HG03025 (cell line): ENCODE data around the gene PAX7.

Source experiments
- ATAC-seq: cut with Tn5 transposase; IDR thresholded peaks from one replicate; pipeline ENCODE4 v1.9.1; 2021; ENCODE audit warnings: mild to moderate bottlenecking, moderate library complexity; ENCODE audit not compliant: unreplicated experiment, low FRiP score

Gene PAX7

DNA sequence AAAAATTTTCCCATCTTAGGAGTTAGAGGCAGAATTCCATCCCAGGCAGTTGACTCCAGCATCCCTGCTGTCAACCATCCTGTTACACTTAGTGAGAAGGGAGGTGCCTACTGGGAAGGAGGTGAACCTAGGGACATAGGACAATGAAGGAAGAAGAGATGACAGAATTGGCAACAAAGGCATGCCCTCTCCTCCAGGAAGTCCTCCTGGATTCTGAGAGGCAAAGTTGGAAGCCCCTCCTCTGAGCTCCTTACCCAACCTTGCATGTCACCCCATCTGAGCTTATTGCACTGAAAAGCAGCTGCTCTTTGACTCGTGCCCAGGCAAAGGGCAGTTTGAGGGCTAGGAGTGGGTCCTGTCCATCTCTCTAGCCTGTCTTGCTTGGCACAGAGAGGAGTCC, 66.9 kb downstream of the PAX7 start:
- no peak for ATAC-seq

DNA sequence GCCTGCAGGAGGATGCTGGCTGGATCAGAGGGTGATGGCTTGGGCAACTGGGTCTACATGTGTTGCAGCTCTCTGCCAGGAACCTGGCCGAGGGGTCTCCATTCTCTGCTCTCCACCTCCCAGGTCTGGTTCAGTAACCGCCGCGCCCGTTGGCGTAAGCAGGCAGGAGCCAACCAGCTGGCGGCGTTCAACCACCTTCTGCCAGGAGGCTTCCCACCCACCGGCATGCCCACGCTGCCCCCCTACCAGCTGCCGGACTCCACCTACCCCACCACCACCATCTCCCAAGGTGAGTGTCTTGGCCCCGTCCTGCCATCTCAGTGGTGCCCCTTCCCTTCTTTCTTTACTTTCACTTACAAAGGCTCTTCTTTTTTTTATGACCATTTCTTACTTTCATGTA, 69.9 kb downstream of the PAX7 start:
- no peak for ATAC-seq

DNA sequence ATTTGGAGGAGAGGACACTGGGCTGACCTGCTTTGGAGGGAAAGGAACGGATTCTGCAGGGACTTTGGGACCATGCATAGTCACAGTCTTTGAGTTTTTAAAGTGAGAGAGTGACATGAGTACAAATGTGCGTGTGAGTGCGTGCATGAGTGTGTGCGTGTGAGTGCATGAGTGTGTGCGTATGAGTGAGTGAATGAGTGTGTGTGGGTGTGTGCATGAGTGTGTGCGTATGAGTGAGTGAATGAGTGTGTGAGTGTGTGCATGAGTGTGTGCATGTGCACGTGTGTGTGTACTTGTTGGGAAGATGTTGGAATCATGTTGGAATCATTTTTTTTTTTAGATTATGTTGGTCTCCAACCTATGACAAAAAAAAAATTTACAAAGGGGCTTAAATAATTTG, 70.5 kb downstream of the PAX7 start:
- no peak for ATAC-seq

DNA sequence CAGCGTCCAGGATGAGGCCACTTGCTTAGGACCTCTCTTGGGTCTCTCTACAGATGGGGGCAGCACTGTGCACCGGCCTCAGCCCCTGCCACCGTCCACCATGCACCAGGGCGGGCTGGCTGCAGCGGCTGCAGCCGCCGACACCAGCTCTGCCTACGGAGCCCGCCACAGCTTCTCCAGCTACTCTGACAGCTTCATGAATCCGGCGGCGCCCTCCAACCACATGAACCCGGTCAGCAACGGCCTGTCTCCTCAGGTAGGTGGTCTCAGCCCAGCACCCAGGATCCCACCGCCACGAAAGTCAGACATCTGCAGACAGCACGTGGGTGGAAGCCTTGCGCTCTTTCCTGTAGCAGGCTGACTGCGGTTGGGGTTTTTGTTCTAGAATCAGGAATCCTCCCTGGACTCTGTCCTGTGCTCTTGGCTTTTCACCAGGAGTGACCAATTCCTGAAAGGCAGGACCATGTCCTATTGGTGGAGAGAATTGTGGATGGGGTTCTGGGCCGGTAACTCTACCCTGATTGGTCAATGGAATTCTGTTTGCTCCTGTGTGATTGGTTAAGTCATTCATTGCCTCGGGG, 72.5 kb downstream of the PAX7 start:
- no peak for ATAC-seq

DNA sequence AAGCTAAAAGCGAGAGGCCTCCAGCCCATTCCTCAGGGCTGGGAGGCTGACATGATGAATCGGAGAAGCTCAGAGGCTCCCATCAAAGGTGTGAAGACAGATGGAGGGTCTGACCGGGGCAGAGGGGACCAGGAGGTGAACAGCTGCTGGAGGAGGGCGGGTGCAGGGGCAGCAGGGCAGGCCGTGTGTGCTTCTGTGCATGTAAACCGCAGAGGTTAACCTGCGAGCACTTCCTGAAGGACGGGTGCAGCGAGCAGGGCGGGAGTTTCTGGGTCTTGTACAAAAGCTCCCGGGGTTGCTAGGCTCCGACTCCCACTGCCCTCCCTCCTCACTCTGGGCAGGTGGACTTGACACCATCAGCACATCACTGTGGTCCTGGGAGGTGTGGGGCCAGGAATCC, 75.2 kb downstream of the PAX7 start:
- ATAC-seq = no peak

DNA sequence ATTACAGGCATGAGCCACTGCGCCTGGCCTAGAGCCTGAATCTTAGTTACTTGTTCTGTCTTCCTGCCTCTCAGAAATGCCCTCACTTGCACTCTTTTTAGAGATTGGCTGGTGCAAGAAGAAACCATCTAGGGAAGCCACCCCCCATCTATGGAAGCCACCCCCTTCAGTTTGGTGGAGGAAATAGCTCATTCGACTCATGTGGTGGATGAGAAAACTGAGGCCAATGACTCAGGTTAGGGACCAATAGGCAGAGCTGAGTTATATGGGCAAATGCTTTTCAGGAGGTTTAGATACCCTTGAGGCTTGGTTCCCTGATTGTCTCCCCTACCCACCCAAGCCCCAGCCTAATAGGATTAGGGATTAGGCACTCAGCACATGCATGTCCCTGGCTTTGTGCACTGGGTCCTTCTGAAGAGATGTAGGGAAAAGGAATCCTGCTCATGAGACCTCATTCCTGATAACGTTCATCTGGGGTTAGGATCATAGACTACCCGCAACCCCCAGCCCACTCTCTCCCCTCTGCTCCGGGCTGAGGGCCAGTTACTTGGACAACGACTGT, 77.1 kb downstream of the PAX7 start:
- ATAC-seq = no peak

DNA sequence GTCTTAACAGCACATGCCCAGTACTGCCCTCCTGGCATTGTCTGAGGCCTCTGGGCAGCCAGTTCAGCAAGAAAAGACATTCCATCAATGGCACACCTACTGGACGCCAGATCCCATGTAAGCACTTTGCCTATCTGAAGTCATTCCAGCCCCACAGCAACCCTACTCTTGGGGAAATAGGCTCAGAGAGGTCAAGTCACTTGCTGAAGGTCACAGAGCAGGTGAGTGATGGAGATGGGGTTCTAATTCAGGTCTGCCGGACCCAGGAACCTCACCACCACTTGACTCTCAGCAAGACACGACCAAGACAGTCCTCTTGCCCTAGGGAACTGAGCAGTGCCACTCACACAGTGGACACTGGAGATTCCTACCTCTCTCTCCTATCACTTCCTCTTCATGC, 79.4 kb downstream of the PAX7 start:
- no peak for ATAC-seq

DNA sequence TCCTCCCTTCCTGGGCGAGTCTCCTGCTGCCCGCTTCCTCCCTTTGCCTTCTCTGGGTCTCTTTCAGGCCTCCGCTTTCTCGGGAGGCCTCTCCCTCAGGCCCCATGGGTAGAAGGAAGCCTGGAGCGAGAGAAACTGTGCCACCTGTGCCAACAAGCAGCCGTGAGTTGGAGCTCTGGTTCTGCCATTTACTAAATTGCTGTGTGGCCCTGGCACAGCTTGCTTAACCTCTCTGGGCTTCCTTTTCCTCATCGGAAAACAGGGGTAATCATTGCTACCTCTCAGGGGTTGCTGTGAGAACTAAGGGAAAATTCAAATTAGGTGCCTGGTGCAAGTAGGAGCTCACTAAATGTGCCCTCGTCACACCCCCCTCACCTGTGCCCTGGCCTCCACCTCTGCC, 80.4 kb downstream of the PAX7 start:
- ATAC-seq = no peak

DNA sequence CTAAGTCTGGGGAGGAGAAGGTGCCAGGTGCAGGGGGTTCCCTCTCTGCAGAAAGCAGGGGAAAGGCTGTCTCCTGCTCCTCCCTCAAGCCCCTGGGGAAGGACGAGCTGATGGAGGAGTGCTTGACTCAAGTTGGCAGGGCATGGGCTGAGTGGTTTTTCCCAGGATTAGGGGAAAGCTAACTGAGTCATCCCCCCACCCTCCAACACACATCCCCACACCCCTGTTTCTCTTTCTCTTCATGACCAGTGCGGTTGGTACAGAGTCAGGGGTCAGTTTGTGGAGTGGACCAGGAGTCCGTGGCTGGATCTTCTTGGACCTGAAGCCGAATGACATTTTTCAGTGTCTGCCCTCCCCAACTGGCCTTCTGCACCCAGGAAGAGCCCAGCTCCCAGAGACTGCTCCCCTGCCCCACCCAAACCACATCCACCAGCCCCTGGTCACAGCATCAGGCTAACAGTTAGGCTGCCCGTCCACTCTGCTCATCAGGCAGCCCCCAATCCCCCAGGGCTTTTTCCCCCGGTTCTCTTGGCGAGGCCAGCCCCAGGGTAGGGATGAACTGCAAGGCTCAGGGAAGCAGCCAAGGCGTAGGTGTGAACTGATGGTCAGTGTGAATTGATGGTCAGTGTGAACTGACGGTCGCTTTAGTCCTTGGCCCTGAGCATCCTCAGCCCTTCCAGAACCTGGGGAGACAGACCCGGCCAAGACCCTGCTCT, 81.0 kb downstream of the PAX7 start:
- ATAC-seq = no peak

DNA sequence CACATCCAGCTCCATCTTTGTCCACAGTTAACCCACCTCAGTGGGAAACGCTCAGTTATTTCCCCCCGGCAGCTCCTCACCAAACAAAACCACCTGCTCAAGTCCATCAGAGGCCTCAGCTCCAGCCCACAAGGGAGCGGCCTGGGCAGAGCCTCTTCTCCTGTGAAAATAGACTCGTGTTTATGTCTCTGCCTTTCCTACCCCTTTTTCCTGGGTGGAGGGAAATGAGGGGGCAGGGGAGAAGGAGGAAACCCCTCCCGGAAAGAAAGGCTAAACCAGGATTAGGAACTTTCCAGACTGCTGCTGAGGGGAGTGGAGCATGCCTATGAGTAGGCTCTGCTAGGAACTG, 81.6 kb downstream of the PAX7 start:
- no peak for ATAC-seq

DNA sequence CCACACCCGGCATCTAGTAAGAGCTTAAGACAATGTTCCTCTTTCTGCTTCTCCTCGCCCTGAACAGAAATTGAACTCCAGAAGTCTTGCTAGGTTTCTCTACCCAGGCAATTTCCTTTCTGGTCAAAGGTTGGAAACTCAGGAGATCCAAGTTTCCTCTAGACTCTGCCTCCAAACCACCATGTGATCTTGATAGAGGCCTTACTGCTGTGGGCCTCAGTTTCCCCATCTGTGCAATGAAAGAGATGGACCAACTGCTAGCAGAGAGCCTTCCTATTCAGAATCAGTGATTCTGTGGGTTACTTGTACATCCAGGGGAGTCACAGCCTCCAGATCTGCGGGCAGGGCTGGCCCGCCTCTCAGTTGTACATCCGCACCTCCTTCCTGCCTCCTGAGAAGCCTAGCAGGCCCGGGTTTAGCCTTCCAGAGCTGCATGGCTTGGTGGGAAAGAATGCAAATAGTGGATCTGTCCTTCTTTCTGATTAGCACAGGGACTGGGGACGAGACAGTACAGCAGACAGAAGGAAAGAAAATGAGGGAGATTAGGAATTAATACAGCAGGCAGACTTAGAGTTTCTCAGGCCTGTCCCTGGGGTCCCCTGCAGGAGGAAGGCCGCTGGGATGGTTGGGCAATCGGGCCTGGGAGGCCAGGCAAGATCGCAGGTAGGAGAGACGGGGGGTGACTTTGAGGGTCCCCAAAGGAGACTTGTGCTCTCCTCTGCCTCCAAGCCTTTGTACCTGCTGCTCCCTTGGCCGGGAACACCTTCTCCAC, 83.9 kb downstream of the PAX7 start:
- ATAC-seq = no peak

DNA sequence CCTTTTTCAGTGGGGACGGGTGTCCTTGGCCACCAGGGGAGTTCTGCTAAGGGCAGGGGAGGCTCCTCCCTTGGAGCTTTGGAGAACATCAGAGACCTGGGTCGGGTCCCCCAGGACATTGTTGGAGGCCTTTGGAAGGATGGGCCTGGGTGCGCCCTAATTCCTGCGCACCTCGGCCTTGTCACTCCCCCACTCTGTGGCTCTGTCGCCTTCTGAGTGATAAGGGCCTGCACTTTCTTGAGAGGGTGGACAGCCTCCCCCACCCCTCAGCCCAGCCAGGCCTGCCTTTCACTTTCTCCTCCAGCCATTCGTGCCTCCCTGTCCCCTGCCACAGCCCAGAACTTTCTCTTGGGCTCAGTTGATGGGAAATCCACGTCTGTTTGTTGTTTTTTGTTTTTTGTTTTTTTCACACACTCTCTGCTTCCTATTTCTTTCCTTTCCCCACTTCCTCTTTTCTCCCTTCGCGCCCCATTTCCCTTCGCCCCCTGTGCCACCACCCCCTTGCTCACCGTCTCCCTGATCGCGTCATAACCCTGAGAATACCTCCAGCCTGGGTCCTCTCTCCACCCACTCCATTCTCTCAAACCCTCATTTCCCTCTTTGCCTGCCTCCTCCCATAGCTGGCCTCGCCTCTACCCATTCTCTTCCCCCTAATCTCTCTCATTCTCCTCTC, 85.6 kb downstream of the PAX7 start:
- no peak for ATAC-seq

DNA sequence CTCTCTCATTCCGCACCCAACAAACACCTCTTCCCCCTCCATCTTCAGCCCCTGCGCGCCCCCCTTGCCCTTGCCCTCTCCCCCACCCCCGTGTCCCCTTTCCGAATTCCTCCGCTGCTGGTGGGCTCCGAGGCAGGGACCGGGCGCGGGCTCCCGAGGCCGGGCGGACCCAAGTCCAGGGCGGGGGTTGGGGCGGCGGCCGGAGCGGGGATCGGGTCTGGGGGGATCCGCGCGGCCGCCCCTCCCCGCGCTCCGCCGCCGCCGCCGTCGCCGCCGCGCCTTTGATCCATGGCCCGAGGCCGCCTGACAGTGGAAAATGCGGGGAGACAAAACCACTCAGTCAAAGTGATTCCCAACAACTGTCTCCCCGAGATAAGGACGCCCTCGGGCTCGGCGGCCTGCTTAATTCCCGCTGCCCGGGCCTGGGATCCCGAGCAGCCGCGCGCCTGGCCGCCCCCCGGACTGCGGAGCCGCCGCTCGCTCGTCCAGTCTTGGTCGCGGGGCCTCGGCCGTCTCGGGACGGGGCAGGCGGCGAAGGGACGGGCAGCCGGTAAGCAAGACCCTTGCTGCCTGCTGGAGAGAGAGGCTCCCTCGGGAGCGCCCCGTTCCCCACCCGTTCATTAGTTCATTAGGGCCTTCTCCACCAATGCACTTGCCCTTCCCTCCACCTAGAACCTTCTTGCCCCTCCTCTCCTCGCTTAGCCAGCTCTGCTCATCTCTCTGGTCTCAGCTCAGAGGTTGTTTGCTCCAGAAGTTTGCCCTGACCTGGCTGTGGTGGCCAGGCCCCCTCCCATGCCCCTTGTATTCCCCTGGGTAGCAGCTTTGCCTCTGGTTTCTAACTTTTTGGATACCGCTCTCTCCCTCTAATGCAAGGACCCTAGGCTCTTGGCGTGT, 86.4 kb downstream of the PAX7 start:
- no peak for ATAC-seq

DNA sequence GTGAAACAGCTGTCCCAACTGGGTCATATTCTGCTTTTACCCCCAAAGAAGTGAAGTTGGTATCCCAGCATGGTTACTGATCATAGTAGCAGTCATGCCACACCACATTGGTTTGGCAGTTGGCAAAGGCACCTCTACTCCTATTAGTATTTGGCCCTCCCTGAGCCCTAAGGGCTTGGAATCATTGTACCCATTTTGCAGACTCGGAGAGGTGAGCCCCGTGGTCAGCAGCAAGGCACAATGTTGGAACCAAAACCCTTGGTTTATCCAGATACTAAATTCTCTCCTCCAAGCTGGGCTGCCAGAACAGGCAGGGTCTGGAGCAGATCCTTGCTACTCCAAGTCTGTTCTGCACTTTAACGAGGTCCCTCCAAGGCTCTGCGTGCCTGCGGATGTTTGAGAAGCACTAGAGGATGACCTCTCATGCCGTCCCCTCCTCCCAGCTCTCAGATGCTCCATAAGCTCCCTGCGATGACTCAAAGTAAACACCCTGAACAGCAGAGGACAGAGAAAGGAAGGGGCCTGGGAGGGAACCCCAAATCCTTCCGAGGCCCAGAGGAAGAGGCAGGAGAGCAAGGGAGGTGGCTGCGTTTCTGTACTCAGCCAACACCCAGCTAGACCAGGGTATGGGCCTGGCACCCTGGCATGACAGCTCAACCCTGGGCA, 89.3 kb downstream of the PAX7 start:
- no peak for ATAC-seq

DNA sequence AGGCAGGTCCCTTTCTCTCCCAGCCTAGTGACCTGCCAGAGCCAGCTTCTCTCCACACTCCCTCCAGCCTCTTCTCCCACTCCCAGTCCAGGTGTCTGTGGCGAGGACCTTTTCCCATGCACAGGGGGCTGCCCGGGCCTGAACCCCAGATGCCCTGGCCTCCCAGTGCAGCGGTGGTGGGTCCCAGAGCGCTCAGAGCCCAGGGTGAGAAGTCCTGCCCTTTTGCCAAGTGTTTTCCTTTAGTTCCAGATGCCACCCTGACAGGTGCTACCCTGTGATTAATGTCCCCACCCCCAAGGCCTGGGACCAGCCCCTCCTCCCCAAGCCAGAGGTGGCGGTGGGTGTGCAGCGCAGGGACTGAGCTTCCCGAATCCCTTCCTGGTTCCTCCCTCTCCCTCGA, 90.4 kb downstream of the PAX7 start:
- ATAC-seq = no peak

DNA sequence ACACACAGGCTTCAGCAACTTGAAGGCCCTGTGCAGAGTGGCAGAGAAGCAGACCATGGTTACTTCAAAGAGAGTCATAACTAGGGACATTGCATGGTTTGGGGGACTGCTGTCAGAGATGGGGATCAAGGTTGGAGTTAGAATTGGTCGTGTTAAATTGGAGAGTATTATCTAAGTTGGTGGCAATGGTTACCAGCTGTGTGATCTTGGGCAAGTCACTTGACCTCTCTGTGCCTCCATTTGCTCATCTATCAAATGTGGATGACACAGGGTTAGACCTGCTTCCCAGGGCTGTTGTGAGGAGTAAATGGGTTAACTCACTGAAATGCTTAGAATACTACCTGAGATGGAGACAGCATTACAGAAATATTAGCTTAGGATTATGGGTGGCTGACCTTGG, 91.1 kb downstream of the PAX7 start:
- no peak for ATAC-seq

DNA sequence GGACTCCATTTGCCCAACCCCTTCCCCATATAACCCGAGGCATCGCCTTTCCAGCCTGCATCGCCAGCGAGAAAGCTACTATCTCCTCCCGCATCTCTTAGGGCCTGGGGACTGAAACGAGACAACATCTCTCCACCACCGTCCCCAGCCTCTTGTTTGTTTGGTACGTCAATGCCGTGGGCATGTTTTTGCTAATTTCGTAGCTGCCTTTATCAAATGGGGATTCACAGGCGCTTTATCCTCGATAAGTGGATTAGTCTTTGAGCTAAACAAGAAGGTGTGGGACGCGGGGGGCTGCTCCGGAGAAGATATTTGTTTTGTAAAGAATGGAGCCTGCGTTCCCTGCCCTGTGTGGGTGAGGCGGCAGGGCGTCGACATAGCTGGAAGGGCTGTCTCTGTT, 91.6 kb downstream of the PAX7 start:
- ATAC-seq = no peak

DNA sequence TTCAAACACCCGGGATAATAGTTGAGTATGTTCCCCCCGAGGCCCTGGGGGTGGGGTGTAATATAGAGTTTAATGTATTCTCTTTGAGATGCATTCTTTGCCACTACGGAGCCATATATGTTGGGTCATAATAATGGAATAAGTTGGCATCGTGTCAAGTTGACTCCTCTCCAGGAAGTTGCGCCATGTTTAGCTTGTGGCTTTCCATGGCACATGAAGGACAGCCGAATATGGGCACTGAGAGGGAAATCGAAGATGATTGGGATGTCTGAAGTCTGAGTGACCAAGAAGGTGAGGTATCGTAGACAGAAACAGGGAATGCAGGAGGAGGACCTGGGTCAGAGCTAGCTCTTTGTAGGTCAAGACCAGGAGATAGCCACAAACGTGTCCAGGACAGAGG, 92.6 kb downstream of the PAX7 start:
- no peak for ATAC-seq

DNA sequence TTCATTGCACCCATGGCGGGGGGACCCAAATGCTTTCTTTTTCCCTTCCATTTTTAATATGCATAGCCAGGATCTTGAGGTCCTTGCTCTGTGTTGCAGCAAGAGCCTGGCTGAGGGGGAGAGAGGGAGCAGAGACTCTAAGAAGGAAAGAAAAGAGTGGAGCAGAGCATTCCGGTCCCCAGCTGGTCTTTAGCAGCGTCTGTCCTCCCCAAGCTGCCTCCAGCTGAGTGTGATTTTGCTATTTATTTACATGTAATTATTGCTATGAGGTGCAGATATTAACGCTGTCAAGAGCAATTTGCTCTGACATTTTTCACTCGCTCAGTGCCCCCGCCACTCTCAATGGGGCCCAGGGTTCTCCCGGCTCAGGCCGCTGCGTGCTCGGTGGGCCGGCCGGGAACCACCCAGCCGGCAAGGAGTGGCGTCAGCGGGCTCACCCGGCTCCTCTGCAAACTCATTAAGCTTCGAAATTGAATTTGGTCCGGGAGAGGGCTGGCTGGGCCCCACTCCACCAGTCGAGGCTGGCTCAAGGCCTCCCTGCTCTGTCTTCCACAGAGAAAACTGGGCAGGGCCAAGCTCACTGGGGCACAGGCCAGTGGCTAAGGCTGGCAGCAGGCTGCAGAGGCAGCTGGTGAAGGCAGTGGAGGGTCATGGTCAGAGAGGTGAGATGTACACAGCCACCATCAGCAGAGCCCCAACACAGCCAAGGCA, 93.2 kb downstream of the PAX7 start:
- ATAC-seq = no peak
